Esophagus muscularis mucosa (tissue), 4 donors: ENCODE data around the gene MYF6.

Experiments used
- EP300 ChIP-seq: sonication (generic); formaldehyde crosslinking; IDR thresholded peaks from one replicate; pipeline ENCODE4 v1.6.1; 2017; ENCODE audit warnings: antibody characterized with exemption
- POLR2A ChIP-seq: fragments of 450-650 bp; IDR thresholded peaks from one replicate; pipeline ENCODE4 v1.6.1; 2017; ENCODE audit warnings: antibody characterized with exemption, moderate library complexity, mild to moderate bottlenecking, low read depth
- POLR2AphosphoS5 ChIP-seq, 2 donors: sonication (generic); formaldehyde crosslinking; IDR thresholded peaks; one replicate each; pipeline ENCODE4 v1.6.1; 2017; ENCODE audit warnings: antibody characterized with exemption in 2 of 2
- TF ChIP-seq, protein P1 (sequence below), 3 experiments: fragments of 200-600 bp in 2 of 3; fragments of 450-650 bp in 1 of 3; sonication (generic) in 2 of 3; IDR thresholded peaks; one replicate each; pipeline ENCODE4 v1.5.1; 2017 to 2019; ENCODE audit warnings: antibody characterized with exemption in 3 of 3, mild to moderate bottlenecking in 2 of 3, moderate library complexity in 1 of 3

DNA sequence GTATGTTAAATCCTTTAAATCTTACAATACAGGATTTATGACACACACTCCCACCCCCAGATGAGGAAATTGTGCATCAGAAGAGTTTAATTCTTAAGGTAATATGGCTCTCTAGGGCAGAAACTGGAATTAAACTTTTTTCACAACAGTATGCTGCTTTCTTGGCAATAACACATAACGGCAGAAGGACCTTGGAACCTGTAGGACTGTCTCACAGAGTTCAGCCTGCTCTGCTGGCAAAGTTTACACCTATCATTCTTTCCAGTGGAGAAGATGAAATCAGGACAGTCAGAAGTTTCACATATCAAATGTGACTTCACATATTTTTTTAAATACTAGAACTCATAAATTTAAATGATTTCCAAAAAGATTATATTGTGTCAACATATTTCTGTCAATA lies 30.6 kb upstream of the MYF6 start:
- TF ChIP-seq, protein P1, sequence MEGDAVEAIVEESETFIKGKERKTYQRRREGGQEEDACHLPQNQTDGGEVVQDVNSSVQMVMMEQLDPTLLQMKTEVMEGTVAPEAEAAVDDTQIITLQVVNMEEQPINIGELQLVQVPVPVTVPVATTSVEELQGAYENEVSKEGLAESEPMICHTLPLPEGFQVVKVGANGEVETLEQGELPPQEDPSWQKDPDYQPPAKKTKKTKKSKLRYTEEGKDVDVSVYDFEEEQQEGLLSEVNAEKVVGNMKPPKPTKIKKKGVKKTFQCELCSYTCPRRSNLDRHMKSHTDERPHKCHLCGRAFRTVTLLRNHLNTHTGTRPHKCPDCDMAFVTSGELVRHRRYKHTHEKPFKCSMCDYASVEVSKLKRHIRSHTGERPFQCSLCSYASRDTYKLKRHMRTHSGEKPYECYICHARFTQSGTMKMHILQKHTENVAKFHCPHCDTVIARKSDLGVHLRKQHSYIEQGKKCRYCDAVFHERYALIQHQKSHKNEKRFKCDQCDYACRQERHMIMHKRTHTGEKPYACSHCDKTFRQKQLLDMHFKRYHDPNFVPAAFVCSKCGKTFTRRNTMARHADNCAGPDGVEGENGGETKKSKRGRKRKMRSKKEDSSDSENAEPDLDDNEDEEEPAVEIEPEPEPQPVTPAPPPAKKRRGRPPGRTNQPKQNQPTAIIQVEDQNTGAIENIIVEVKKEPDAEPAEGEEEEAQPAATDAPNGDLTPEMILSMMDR (IDR thresholded peaks at IDR 0.05): no peak
- TF ChIP-seq POLR2A: no peak
- no peak for TF ChIP-seq EP300
- TF ChIP-seq POLR2AphosphoS5 (IDR thresholded peaks at IDR 0.05): no peak
